A673 (cell line): ENCODE data around the gene NT5C2.
"Not testable (repeated sequence)": the region's sequence is repeated elsewhere in the genome, so short reads cannot be mapped to it uniquely, and the experiment has no call there.

Experiments used
- CTCF ChIP-seq: fragments of 300-800, 200-600 bp; sonication (generic); conservative IDR thresholded peaks from 2 replicates; pipeline ENCODE4 v1.5.1; 2017; ENCODE audit warnings: low read depth, mild to moderate bottlenecking, antibody characterized with exemption, low read length, moderate library complexity, mixed read lengths
- EZH2 ChIP-seq: fragments of 200-600 bp; sonication (generic); IDR thresholded peaks from 2 replicates; pipeline ENCODE4 v1.6.1; 2017; ENCODE audit warnings: borderline replicate concordance, low read depth, mild to moderate bottlenecking, mixed read lengths, antibody characterized with exemption, low read length; ENCODE audit not compliant: poor library complexity, severe bottlenecking

GRCh38 chr10:103191198-103191597 is 1.9 kb downstream of the NT5C2 start:
- not testable (repeated sequence) for TF ChIP-seq CTCF, EZH2
